Stimulated activated naive B cell treated with anti-CD40 and anti-IgM and Interleukin-4, amounts not matched to agents 10 μg/mL and 1 μg/mL and 100 μg/mL, for 72 hours (primary cell): Measurements from ENCODE around the gene MADD.
A peak's percentile ranks its signal among the peaks of the same experiment; 100 is the strongest.
"Not testable (repeated sequence)": the region's sequence is repeated elsewhere in the genome, so short reads cannot be mapped to it uniquely, and the experiment has no call there.

Experiments used
- ATAC-seq, 2 donors: fragments of 150-1000 bp; cut with Tn5 transposase; replicated peaks; 2 replicates each; pipeline ENCODE4 v1.10.0; 2021; ENCODE audit warnings: moderate library complexity in 1 of 2
- DNase-seq: peaks from one replicate; pipeline ENCODE4 v3.0.0; 2021
- H3K27ac Mint-ChIP-seq: one replicate; pipeline ENCODE4 v1.8.0; 2022; ENCODE audit warnings: mild to moderate bottlenecking, mixed read lengths
- H3K27me3 Mint-ChIP-seq, 2 donors: one replicate each; pipeline ENCODE4 v1.8.0; 2022; ENCODE audit warnings: mixed read lengths in 2 of 2
- H3K36me3 Mint-ChIP-seq, 2 donors: one replicate each; pipeline ENCODE4 v1.8.0; 2022; ENCODE audit warnings: mixed read lengths in 2 of 2, mild to moderate bottlenecking in 1 of 2
- H3K4me1 Mint-ChIP-seq, 2 donors: one replicate each; pipeline ENCODE4 v1.8.0; 2022; ENCODE audit warnings: mixed read lengths in 2 of 2, mild to moderate bottlenecking in 1 of 2
- H3K4me3 Mint-ChIP-seq, 2 donors: one replicate each; pipeline ENCODE4 v1.8.0; 2022; ENCODE audit warnings: mild to moderate bottlenecking in 2 of 2, mixed read lengths in 2 of 2, moderate library complexity in 1 of 2
- H3K9me3 Mint-ChIP-seq, 2 donors: one replicate each; pipeline ENCODE4 v1.8.0; 2022; ENCODE audit warnings: mixed read lengths in 2 of 2, mild to moderate bottlenecking in 1 of 2

Gene MADD

DNA sequence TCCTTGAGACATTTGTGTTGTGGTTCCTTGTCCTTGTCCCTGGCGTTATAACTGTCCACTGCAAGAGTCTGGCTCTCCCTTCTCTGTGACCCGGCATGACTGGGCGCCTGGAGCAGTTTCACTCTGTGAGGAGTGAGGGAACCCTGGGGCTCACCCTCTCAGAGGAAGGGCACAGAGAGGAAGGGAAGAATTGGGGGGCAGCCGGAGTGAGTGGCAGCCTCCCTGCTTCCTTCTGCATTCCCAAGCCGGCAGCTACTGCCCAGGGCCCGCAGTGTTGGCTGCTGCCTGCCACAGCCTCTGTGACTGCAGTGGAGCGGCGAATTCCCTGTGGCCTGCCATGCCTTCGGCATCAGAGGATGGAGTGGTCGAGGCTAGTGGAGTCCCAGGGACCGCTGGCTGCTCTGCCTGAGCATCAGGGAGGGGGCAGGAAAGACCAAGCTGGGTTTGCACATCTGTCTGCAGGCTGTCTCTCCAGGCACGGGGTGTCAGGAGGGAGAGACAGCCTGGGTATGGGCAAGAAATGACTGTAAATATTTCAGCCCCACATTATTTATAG, 59.6 kb downstream of the MADD start:
- peaks cover 28 to 38% of the 10 kb centered on the region in 2 donors for H3K36me3 Mint-ChIP-seq
- DNase-seq (no peak), ATAC-seq (no peak)
- no peak overlapping the region for H3K4me3 Mint-ChIP-seq
- peak overlapping the region; percentile 87 for H3K27ac Mint-ChIP-seq
- H3K9me3 Mint-ChIP-seq, result no peaks in the 10 kb centered on the region
- H3K4me1 Mint-ChIP-seq, result peaks cover 14 to 20% of the 10 kb centered on the region in 2 donors
- no peaks in the 10 kb centered on the region for H3K27me3 Mint-ChIP-seq

DNA sequence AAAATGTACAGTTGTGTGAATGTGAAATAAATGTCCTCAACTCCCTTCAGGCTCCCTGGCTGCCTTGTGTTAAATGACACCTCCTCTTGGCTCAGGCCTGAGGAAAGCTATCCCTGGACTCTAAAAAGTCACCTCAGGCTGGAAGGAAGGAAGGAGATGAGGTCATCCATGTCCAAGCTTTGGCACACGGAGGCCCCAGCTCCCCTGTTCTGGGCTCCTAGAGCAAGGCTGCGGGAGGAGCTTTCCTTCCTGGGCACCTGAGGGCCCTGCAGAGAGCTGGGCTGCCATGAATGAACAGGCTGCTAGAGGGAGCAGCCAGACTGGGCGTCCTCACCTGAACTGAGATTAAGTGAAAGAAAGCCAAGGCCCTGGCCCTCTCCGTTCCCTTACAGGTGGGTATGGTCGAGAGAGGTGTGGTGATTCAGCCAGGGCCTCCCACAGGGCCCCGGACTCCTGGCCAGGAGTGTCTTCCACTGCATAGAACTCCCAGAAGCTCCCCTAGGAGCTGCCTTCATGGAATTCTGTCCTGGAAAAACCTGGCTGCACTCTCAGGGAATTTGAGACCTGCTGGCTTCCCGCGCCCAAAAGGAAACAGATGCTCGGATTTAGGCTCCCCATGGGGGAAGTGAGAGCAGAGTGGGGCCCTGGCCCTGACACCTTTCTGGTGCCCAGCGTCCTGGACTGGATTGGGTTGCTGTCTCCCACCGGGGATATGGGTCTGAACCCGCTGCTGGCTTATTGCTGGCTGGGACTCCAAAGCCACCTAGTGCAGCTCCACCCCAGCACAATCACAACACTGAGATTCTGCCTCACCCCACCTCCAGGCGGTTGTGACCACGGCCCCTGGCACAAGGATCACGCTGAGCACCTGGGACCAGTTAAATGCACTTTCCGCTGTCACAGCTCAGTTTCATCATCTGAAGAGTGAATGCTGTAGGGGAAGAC, 60.3 kb downstream of the MADD start:
- Mint-ChIP-seq H3K27ac (peak overlapping the region; percentile 37), H3K4me3 (no peak overlapping the region), H3K9me3 (no peaks in the 10 kb centered on the region), H3K4me1 (peaks cover 14 to 20% of the 10 kb centered on the region in 2 donors), H3K36me3 (peaks cover 23 to 32% of the 10 kb centered on the region in 2 donors), H3K27me3 (no peaks in the 10 kb centered on the region)
- ATAC-seq (no peak), DNase-seq (no peak)

DNA sequence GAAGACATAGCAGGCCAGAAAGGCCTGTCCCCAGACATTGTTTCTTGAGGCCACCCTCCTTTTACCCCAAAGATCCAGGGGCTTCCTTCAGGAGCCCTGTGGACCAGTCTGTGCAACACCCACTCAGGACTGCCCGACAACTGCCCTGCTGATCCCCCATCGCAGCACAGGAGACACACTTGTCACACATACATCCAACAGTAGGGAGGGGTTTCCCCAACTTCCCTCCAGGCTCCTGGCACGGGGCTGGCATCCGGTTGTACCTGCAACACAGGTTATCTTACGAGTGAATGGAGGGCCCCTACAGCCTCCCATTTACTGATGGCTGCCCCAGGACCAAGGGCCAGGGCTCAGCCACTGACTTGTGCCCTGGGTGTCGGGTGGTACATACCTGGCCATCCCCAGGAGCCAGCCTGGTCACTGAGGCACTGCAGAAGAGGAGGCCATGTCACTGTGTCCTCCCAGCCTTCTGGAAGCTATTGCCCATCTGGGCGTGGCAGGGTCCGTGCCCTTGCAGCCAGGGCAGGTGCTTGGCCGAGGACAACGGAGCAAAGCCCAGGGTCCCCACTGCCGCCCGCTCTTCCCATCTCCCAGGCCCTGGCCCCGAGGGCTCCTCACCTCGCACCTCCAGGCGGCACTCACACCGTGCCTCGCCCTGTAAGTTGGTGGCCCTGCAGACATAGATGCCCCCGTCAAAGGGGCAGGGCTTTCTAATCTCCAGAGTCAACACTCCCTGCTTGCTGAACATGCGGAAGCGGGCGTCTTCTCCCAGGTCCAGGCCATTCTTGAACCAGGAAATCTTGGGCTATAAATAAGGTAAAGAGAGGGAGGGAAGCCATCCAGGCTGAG, 61.7 kb downstream of the MADD start:
- Mint-ChIP-seq H3K36me3 (peaks cover 15 to 24% of the 10 kb centered on the region in 2 donors), H3K4me3 (no peak overlapping the region), H3K27me3 (no peaks in the 10 kb centered on the region), H3K9me3 (no peaks in the 10 kb centered on the region), H3K4me1 (peaks cover 14 to 20% of the 10 kb centered on the region in 2 donors), H3K27ac (peak overlapping the region; percentile 47)
- no peak for DNase-seq
- ATAC-seq, result no peak

GRCh38 chr11:47332303-47332711, 62.4 kb downstream of the MADD start:
- Mint-ChIP-seq H3K9me3 (no peaks in the 10 kb centered on the region), H3K4me1 (peaks cover 13 to 20% of the 10 kb centered on the region in 2 donors), H3K36me3 (peaks cover 14 to 20% of the 10 kb centered on the region in 2 donors), H3K4me3 (no peak overlapping the region), H3K27ac (peak overlapping the region; percentile 37), H3K27me3 (no peaks in the 10 kb centered on the region)
- ATAC-seq (no peak), DNase-seq (no peak)

GRCh38 chr11:47332791-47333525, 63.0 kb downstream of the MADD start:
- Mint-ChIP-seq H3K27ac (no peak overlapping the region), H3K27me3 (no peaks in the 10 kb centered on the region), H3K36me3 (peaks cover 8 to 17% of the 10 kb centered on the region in 2 donors), H3K9me3 (no peaks in the 10 kb centered on the region), H3K4me3 (no peak overlapping the region), H3K4me1 (peaks cover 8 to 15% of the 10 kb centered on the region in 2 donors)
- ATAC-seq (no peak), DNase-seq (no peak)

DNA sequence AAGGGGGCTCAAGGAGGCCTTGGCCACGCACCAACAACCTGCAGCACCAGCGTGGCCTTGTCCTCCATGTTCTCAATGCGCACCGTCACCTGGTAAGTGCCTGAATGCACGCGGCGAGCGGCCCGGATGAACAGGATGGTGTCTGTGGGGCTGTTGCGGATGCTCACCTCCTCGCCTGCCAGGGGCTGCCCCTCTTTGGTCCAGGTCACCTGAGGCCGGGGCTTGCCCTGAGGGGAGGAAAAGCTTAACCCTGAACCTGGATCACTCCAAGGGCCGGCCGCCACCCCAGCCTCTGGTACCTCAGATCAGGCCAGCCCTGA, 63.6 kb downstream of the MADD start:
- H3K4me1 Mint-ChIP-seq, result peaks cover 8 to 10% of the 10 kb centered on the region in 2 donors
- no peak overlapping the region for H3K27ac Mint-ChIP-seq
- no peak overlapping the region for H3K4me3 Mint-ChIP-seq
- H3K27me3 Mint-ChIP-seq, result no peaks in the 10 kb centered on the region
- DNase-seq (no peak), ATAC-seq (no peak)
- H3K9me3 Mint-ChIP-seq, result no peaks in the 10 kb centered on the region
- peaks cover 4 to 15% of the 10 kb centered on the region in 2 donors for H3K36me3 Mint-ChIP-seq

DNA sequence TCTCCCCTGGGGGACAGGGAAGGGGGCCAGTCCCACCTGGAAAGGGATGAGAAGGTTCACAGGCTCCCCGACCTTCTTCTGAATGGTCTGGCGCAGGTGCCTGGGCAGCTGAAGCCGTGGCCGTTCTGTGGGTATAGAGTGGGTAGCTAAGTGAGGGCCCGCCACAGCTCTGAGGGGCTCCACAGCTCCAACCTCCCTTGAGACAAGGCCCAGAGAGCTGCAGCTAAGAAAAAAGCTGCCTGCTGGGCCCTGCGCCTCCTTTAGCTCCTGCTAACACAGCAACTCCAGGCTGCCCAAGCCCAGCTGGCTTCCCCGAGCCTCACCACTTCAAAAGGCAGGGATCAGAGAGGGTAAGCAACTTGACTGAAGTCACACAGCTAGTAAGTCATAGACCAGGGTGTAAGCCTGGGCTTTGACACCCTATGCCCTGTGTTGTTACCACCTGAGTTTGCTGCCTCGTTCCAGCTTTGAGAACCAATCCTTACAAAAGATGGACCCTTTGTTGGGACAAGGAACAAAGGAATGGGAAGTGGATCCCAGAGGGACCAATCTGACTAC, 64.0 kb downstream of the MADD start:
- Mint-ChIP-seq H3K36me3 (peaks cover 3 to 10% of the 10 kb centered on the region in 2 donors), H3K4me1 (peaks cover 6% of the 10 kb centered on the region in 2 donors), H3K9me3 (no peaks in the 10 kb centered on the region), H3K4me3 (no peak overlapping the region), H3K27ac (peak overlapping the region; percentile 25), H3K27me3 (no peaks in the 10 kb centered on the region)
- no peak for ATAC-seq
- DNase-seq, result no peak

GRCh38 chr11:47334699-47335411, 64.9 kb downstream of the MADD start:
- not testable (repeated sequence) for H3K4me1 Mint-ChIP-seq, H3K4me3 Mint-ChIP-seq, H3K27me3 Mint-ChIP-seq, H3K9me3 Mint-ChIP-seq, ATAC-seq, DNase-seq, H3K36me3 Mint-ChIP-seq, H3K27ac Mint-ChIP-seq

DNA sequence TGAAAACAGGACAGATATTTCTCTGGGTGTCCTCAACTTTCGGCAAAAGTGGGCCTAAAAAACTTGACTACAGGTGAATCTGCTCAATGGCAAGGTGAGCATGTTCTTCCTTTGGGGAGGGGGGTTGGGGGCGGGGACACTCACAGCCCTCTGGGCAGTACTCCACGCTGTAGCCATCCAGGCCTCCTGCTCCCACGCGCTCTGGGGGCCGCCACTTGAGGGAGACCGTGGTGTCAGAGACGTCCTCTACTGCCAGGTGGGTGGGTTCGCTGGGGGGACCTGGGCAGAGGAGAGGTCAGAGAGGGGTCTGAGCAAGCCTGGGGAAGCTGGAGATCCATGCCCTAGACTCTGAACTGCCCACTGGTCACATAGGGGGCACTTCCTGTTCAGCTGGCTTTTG, 65.8 kb downstream of the MADD start:
- Mint-ChIP-seq H3K27ac (no peak overlapping the region), H3K9me3 (no peaks in the 10 kb centered on the region), H3K4me3 (no peak overlapping the region), H3K27me3 (no peaks in the 10 kb centered on the region), H3K36me3 (peaks cover 0 to 3% of the 10 kb centered on the region in 2 donors), H3K4me1 (peaks cover 8 to 9% of the 10 kb centered on the region in 2 donors)
- DNase-seq (no peak), ATAC-seq (no peak)

GRCh38 chr11:47336595-47336994, 66.7 kb downstream of the MADD start:
- no peak for DNase-seq
- H3K27me3 Mint-ChIP-seq, result no peaks in the 10 kb centered on the region
- ATAC-seq, result no peak
- no peak overlapping the region for H3K4me3 Mint-ChIP-seq
- H3K9me3 Mint-ChIP-seq, result no peaks in the 10 kb centered on the region
- peaks cover 8 to 9% of the 10 kb centered on the region in 2 donors for H3K4me1 Mint-ChIP-seq
- peaks cover 0 to 3% of the 10 kb centered on the region in 2 donors for H3K36me3 Mint-ChIP-seq
- H3K27ac Mint-ChIP-seq, result no peak overlapping the region

DNA sequence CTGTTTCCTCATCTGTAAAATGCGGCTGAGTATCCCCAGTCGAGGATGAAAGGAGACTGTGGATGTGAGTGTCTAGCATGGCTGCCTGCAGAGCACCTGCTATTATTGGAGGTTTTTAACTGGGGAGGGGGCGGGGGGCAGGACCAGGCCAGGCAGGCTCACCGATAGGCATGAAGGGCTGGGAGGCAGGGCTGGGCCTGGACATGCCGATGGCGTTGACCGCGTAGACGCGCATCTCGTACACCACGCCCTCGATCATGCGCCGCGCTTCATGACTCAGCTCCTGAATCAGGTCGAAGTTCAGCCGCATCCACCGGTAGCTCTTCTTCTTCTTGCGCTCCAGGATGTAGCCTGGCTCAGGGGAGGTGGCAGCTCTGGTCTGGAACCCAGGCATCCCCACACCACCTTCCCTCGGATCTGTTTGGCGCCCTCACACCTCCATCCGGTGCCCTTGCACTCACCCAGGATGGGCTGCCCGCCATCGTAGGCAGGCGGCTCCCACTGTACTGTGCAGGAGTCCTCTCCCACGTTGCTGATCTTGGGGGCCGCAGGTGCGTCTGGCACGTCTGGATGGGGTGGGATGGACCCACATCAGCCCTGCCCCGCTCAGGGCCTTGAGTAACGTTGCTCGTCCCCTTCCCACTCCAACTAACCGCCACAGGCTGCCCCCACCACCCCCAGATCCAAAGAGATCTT, 67.4 kb downstream of the MADD start:
- ATAC-seq, result no peak
- H3K4me3 Mint-ChIP-seq, result no peak overlapping the region

DNA sequence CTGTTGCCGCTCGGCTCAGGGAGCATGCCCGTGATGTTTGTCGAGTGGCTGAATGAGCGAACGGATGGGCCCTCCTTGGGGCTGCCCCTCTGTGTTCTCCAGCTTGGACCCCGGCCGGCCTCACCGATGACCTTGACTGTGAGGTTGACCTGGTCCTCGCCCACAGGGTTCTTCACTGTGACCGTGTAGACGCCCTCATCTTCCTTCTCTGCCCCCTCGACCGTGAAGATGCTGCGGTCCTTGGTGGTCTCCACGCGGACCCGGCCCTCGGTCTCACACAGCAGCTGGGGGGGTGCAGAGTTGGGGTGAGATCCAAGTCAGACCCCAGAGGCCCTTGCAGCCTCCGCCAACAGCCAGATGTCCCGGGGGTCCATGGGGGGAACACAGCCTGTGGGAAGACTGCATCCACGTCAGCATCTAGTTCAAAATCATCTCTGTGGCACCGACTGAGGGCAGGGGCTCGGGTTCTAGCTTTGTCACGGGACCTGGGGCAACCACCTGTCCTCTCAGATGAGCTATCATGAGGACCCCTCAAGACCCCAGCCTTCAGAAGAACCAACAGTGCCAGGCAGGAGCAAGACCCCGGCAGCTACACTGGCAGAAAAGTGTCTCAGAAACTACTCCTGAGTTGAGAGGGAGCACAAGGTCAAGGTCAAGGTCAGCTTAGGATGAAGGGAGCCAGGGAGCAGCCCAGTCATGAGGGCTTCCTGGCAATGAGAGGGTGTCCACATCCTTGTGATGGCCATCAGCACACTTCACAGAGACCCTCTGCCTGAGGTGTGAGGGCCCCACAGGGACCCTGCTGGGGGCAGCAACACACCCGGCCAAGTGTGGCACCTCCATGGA, 68.7 kb downstream of the MADD start:
- Mint-ChIP-seq H3K36me3 (peaks cover 0 to 3% of the 10 kb centered on the region in 2 donors), H3K9me3 (no peaks in the 10 kb centered on the region), H3K4me1 (peaks cover 8 to 9% of the 10 kb centered on the region in 2 donors), H3K4me3 (no peak overlapping the region), H3K27me3 (no peaks in the 10 kb centered on the region), H3K27ac (peak overlapping the region; percentile 14)
- DNase-seq (no peak), ATAC-seq (no peak)

More for the DNA sequence above, 67.4 kb downstream of the MADD start:
- DNase-seq, result no peak
- Mint-ChIP-seq H3K27me3 (no peaks in the 10 kb centered on the region), H3K27ac (no peak overlapping the region), H3K36me3 (peaks cover 0 to 3% of the 10 kb centered on the region in 2 donors), H3K9me3 (no peaks in the 10 kb centered on the region), H3K4me1 (peaks cover 8 to 9% of the 10 kb centered on the region in 2 donors)
